SK-N-SH treated with all-trans-retinoic acid at 6 μM for 48 hours (cell line): Measurements from ENCODE around the gene SARDH.

Experiments
- ATAC-seq: fragments of 200-7000 bp; cut with Tn5 transposase; 3 replicates; pipeline ENCODE4 v1.9.1; 2020; ENCODE audit warnings: mild to moderate bottlenecking, moderate library complexity
- BACH2 ChIP-seq: fragments of 250-450 bp; sonication (Bioruptor Pico); IDR thresholded peaks from 2 replicates; pipeline ENCODE4 v1.9.0; 2021; ENCODE audit warnings: mild to moderate bottlenecking, borderline replicate concordance
- CREB5 ChIP-seq: fragments of 250-450 bp; sonication (Bioruptor Pico); IDR thresholded peaks from 2 replicates; pipeline ENCODE4 v1.5.1; 2020; ENCODE audit warnings: low read depth, mild to moderate bottlenecking, moderate library complexity
- CSDC2 ChIP-seq: fragments of 250-450 bp; sonication (Bioruptor Pico); IDR thresholded peaks from 2 replicates; pipeline ENCODE4 v1.5.0; 2020; ENCODE audit warnings: mild to moderate bottlenecking, moderate library complexity
- CSRNP3 ChIP-seq: fragments of 250-450 bp; sonication (Bioruptor Pico); IDR thresholded peaks from 2 replicates; pipeline ENCODE4 v1.5.1; 2021; ENCODE audit warnings: mild to moderate bottlenecking, moderate library complexity
- ESRRG ChIP-seq: fragments of 250-450 bp; sonication (Bioruptor Pico); IDR thresholded peaks from 2 replicates; pipeline ENCODE4 v1.6.1; 2021; ENCODE audit warnings: mild to moderate bottlenecking
- GLIS3 ChIP-seq: fragments of 250-450 bp; sonication (Bioruptor Pico); IDR thresholded peaks from 2 replicates; pipeline ENCODE4 v1.5.0; 2020; ENCODE audit warnings: mild to moderate bottlenecking, moderate library complexity
- OSR1 ChIP-seq: fragments of 250-450 bp; sonication (Bioruptor Pico); IDR thresholded peaks from 2 replicates; pipeline ENCODE4 v1.8.0; 2022; ENCODE audit warnings: moderate library complexity, mild to moderate bottlenecking, inconsistent platforms
- PATZ1 ChIP-seq: fragments of 250-450 bp; sonication (Bioruptor Pico); IDR thresholded peaks from 2 replicates; pipeline ENCODE4 v1.8.0; 2020; ENCODE audit warnings: mild to moderate bottlenecking, moderate library complexity, borderline replicate concordance
- POU6F1 ChIP-seq: fragments of 250-450 bp; sonication (Bioruptor Pico); IDR thresholded peaks from 2 replicates; pipeline ENCODE4 v1.8.0; 2021; ENCODE audit warnings: low read depth, mild to moderate bottlenecking, moderate library complexity, borderline replicate concordance
- PPARA ChIP-seq: fragments of 250-450 bp; sonication (Bioruptor Pico); IDR thresholded peaks from 2 replicates; pipeline ENCODE4 v1.5.0; 2020; ENCODE audit warnings: mild to moderate bottlenecking, borderline replicate concordance
- RARB ChIP-seq: fragments of 250-450 bp; sonication (Bioruptor Pico); IDR thresholded peaks from 2 replicates; pipeline ENCODE4 v1.8.0; 2021; ENCODE audit warnings: mild to moderate bottlenecking, moderate library complexity
- SNAI2 ChIP-seq: fragments of 250-450 bp; sonication (Bioruptor Pico); IDR thresholded peaks from 2 replicates; pipeline ENCODE4 v1.5.0; 2020; ENCODE audit warnings: mild to moderate bottlenecking, moderate library complexity
- TOX ChIP-seq: fragments of 250-450 bp; sonication (Bioruptor Pico); IDR thresholded peaks from 2 replicates; pipeline ENCODE4 v1.8.0; 2021; ENCODE audit warnings: mild to moderate bottlenecking, moderate library complexity, borderline replicate concordance
- TSHZ2 ChIP-seq: fragments of 250-450 bp; sonication (Bioruptor Pico); IDR thresholded peaks from 2 replicates; pipeline ENCODE4 v1.5.0; 2020; ENCODE audit warnings: mild to moderate bottlenecking, moderate library complexity
- ZC3H10 ChIP-seq: fragments of 250-450 bp; sonication (Bioruptor Pico); IDR thresholded peaks from 2 replicates; pipeline ENCODE4 v1.5.1; 2021; ENCODE audit warnings: mild to moderate bottlenecking, moderate library complexity
- ZFP3 ChIP-seq: fragments of 250-450 bp; sonication (Bioruptor Pico); IDR thresholded peaks from 2 replicates; pipeline ENCODE4 v1.5.0; 2020; ENCODE audit warnings: mild to moderate bottlenecking, moderate library complexity
- ZFP30 ChIP-seq: fragments of 450-650 bp; formaldehyde crosslinking; IDR thresholded peaks from 2 replicates; pipeline ENCODE4 v1.5.0; 2022; ENCODE audit warnings: mild to moderate bottlenecking, moderate library complexity
- ZNF565 ChIP-seq: fragments of 450-650 bp; formaldehyde crosslinking; conservative IDR thresholded peaks from 2 replicates; pipeline ENCODE4 v1.5.0; 2020; ENCODE audit warnings: low read depth, mild to moderate bottlenecking, moderate library complexity
- ZNF8 ChIP-seq: fragments of 450-650 bp; formaldehyde crosslinking; IDR thresholded peaks from 2 replicates; pipeline ENCODE4 v1.5.0; 2020; ENCODE audit warnings: mild to moderate bottlenecking, moderate library complexity

Gene SARDH

GRCh38 chr9:133679056-133679455 is 59.1 kb downstream of the SARDH start:
- ATAC-seq, result no peak
- TF ChIP-seq CSDC2 (CRISPR knock-in tag), result no peak
- no peak for TF ChIP-seq ZNF565
- no peak for TF ChIP-seq POU6F1 (CRISPR knock-in tag)
- TF ChIP-seq ZFP3, result no peak
- TF ChIP-seq SNAI2 (CRISPR knock-in tag), result no peak
- no peak for TF ChIP-seq ZNF8 (CRISPR knock-in tag)
- no peak for TF ChIP-seq GLIS3 (CRISPR knock-in tag)
- no peak for TF ChIP-seq TSHZ2
- TF ChIP-seq CSRNP3 (CRISPR knock-in tag), result no peak
- TF ChIP-seq, all 23 proteins: peak for 0

GRCh38 chr9:133677126-133678010 is 60.8 kb downstream of the SARDH start:
- no peak for TF ChIP-seq ZNF8 (CRISPR knock-in tag)
- no peak for TF ChIP-seq OSR1 (CRISPR knock-in tag)
- no peak for TF ChIP-seq ZFP30 (CRISPR knock-in tag)
- TF ChIP-seq CREB5 (CRISPR knock-in tag), result no peak
- no peak for TF ChIP-seq ZFP3
- no peak for TF ChIP-seq ZNF565
- no peak for TF ChIP-seq CSRNP3 (CRISPR knock-in tag)
- no peak for TF ChIP-seq PPARA (CRISPR knock-in tag)
- no peak for TF ChIP-seq RARB (CRISPR knock-in tag)
- TF ChIP-seq BACH2 (CRISPR knock-in tag), result no peak
- no peak for TF ChIP-seq TOX (CRISPR knock-in tag)
- TF ChIP-seq ZC3H10 (CRISPR knock-in tag), result no peak
- no peak for TF ChIP-seq TSHZ2
- no peak for TF ChIP-seq GLIS3 (CRISPR knock-in tag)
- TF ChIP-seq ESRRG (CRISPR knock-in tag), result no peak
- no peak for TF ChIP-seq PATZ1 (CRISPR knock-in tag)
- no peak for TF ChIP-seq CSDC2 (CRISPR knock-in tag)
- TF ChIP-seq SNAI2 (CRISPR knock-in tag), result no peak
- no peak for ATAC-seq
